DND-41 (cell line): Measurements from ENCODE around the gene ELF1.

ENCODE experiments used
- ATAC-seq: fragments of 200-7000 bp; cut with Tn5 transposase; 3 replicates; pipeline ENCODE4 v1.9.1; 2021; ENCODE audit warnings: low read depth; ENCODE audit not compliant: insufficient read depth
- DNase-seq: peaks from one replicate; pipeline ENCODE4 v3.0.0-alpha.2; 2020
- H2AFZ ChIP-seq: 2 replicates; pipeline ENCODE4 v1.6.0; 2012; ENCODE audit warnings: low read depth, low read length
- H3K27ac ChIP-seq: 2 replicates; pipeline ENCODE4 v1.5.1; 2012; ENCODE audit warnings: low read length, inconsistent platforms
- H3K27me3 ChIP-seq: fragments of 200-600 bp; sonication (generic); 2 replicates; pipeline ENCODE4 v1.6.0; 2012; ENCODE audit warnings: low read length, mild to moderate bottlenecking, inconsistent platforms; ENCODE audit not compliant: insufficient read depth, poor library complexity
- H3K36me3 ChIP-seq: 2 replicates; pipeline ENCODE4 v1.5.1; 2012; ENCODE audit warnings: low read length, inconsistent platforms; ENCODE audit not compliant: insufficient read depth
- H3K4me1 ChIP-seq: 2 replicates; pipeline ENCODE4 v1.5.1; 2012; ENCODE audit warnings: mild to moderate bottlenecking, low read length; ENCODE audit not compliant: insufficient read depth
- H3K4me2 ChIP-seq: 2 replicates; pipeline ENCODE4 v1.6.0; 2012; ENCODE audit warnings: mild to moderate bottlenecking, moderate library complexity, low read length, inconsistent platforms; ENCODE audit not compliant: insufficient read depth
- H3K4me3 ChIP-seq, 2 experiments: fragments of 200-600 bp in 1 of 2; shearing (Covaris generic) in 1 of 2; 2 replicates each; pipeline ENCODE4 v1.5.1; 2012 to 2016; ENCODE audit warnings: inconsistent platforms in 2 of 2, low read length in 2 of 2, mild to moderate bottlenecking in 2 of 2, low read depth in 1 of 2, moderate library complexity in 1 of 2
- H3K79me2 ChIP-seq: 2 replicates; pipeline ENCODE4 v1.6.0; 2012; ENCODE audit warnings: low read length, inconsistent platforms; ENCODE audit not compliant: insufficient read depth
- H3K9ac ChIP-seq: 2 replicates; pipeline ENCODE4 v1.6.0; 2012; ENCODE audit warnings: low read depth, mild to moderate bottlenecking, inconsistent platforms, low read length, moderate library complexity
- H3K9me3 ChIP-seq: 2 replicates; pipeline ENCODE4 v1.5.1; 2012; ENCODE audit warnings: low read length, moderate library complexity, mild to moderate bottlenecking, inconsistent platforms; ENCODE audit not compliant: insufficient read depth, severe bottlenecking
- H4K20me1 ChIP-seq: 2 replicates; pipeline ENCODE4 v1.6.0; 2012; ENCODE audit warnings: low read length; ENCODE audit not compliant: insufficient read depth
- CTCF ChIP-seq: IDR thresholded peaks from 2 replicates; pipeline ENCODE4 v1.5.1; 2012; ENCODE audit warnings: borderline replicate concordance, low read length, moderate library complexity, mild to moderate bottlenecking; ENCODE audit not compliant: poor library complexity, severe bottlenecking; ENCODE audit errors: extremely low read depth
- EZH2 ChIP-seq: IDR thresholded peaks from 3 replicates; pipeline ENCODE4 v1.6.1; 2012; ENCODE audit warnings: borderline replicate concordance, low read depth, mild to moderate bottlenecking, moderate library complexity, low read length, inconsistent platforms; ENCODE audit not compliant: severe bottlenecking

Gene ELF1

GRCh38 chr13:41054212-41054877 is 35.2 kb upstream of the ELF1 start:
- H4K20me1 ChIP-seq = peaks cover 13% of the 10 kb centered on the region; the same call in 1 of the 2 replicates
- H3K79me2 ChIP-seq = peaks cover 100% of the 10 kb centered on the region
- peaks cover 5% of the 10 kb centered on the region for H3K9me3 ChIP-seq
- H3K27me3 ChIP-seq = no peaks in the 10 kb centered on the region
- H3K9ac ChIP-seq = no peak overlapping the region
- H2AFZ ChIP-seq = no peak overlapping the region
- H3K4me1 ChIP-seq = peaks cover 55% of the 10 kb centered on the region
- peak; percentile 65 for ATAC-seq
- H3K4me3 ChIP-seq = no peak overlapping the region
- TF ChIP-seq CTCF (peak; percentile 76), EZH2 (no peak)
- H3K36me3 ChIP-seq = peaks cover 31% of the 10 kb centered on the region
- H3K4me2 ChIP-seq = peak overlapping the region; percentile 64; the same call in 1 of the 2 replicates
- DNase-seq = peak; percentile 50
- H3K27ac ChIP-seq = peak overlapping the region; percentile 49

- Histone ChIP-seq H3K27me3 (no peaks in the 10 kb centered on the region), H2AFZ (no peak overlapping the region), H3K4me3 (no peak overlapping the region), H3K4me2 (no peak overlapping the region), H3K27ac (no peak overlapping the region), H3K79me2 (peaks cover 100% of the 10 kb centered on the region), H4K20me1 (peaks cover 12% of the 10 kb centered on the region; the same call in 1 of the 2 replicates), H3K9me3 (peaks cover 14% of the 10 kb centered on the region), H3K4me1 (peaks cover 47% of the 10 kb centered on the region), H3K36me3 (peaks cover 41% of the 10 kb centered on the region), H3K9ac (no peak overlapping the region)
- no peak for DNase-seq
- no peak for TF ChIP-seq CTCF
- no peak for TF ChIP-seq EZH2
- no peak for ATAC-seq
Observed at GRCh38 chr13:41053384-41053826, 34.3 kb upstream of the ELF1 start.

- peaks cover 48% of the 10 kb centered on the region for H3K36me3 ChIP-seq
- no peak overlapping the region for H3K4me3 ChIP-seq
- no peak overlapping the region for H3K4me2 ChIP-seq
- no peak overlapping the region for H3K27ac ChIP-seq
- TF ChIP-seq EZH2 = no peak
- TF ChIP-seq CTCF = no peak
- peaks cover 37% of the 10 kb centered on the region for H3K4me1 ChIP-seq
- ATAC-seq (no peak), DNase-seq (no peak)
- peaks cover 98% of the 10 kb centered on the region for H3K79me2 ChIP-seq
- no peak overlapping the region for H3K9ac ChIP-seq
- peaks cover 8% of the 10 kb centered on the region; the same call in 1 of the 2 replicates for H4K20me1 ChIP-seq
- H2AFZ ChIP-seq = no peak overlapping the region
- peaks cover 21% of the 10 kb centered on the region for H3K9me3 ChIP-seq
- no peaks in the 10 kb centered on the region for H3K27me3 ChIP-seq
Observed at GRCh38 chr13:41052441-41052840, 33.3 kb upstream of the ELF1 start.
